Liver (tissue), 9 donors: ENCODE results near the gene TRIM32. TPM values are rescaled to one million over a fixed set of nuclear protein-coding genes. Genes with fewer than 3 reads are reported as not detected.

ENCODE experiments used
- DNase-seq: peaks from one replicate; pipeline ENCODE4 v3.0.0-alpha.2; 2017; ENCODE audit warnings: low spot score
- H3K27ac ChIP-seq, 2 donors: one replicate each; pipeline ENCODE4 v1.7.0; 2013; ENCODE audit warnings: inconsistent platforms in 2 of 2, low read length in 2 of 2, control low read depth in 1 of 2, low read depth in 1 of 2, mild to moderate bottlenecking in 1 of 2
- H3K27me3 ChIP-seq, 4 donors: one replicate each; pipeline versions ENCODE4 v1.6.1 to v1.7.0; 2013; ENCODE audit warnings: low read length in 3 of 4, inconsistent platforms in 1 of 4, mild to moderate bottlenecking in 1 of 4, moderate library complexity in 1 of 4; ENCODE audit not compliant: control insufficient read depth in 4 of 4, insufficient read depth in 4 of 4
- H3K36me3 ChIP-seq, 4 donors: one replicate each; pipeline versions ENCODE4 v1.6.1 to v1.7.0; 2013; ENCODE audit warnings: low read length in 3 of 4, mild to moderate bottlenecking in 3 of 4, low read depth in 1 of 4, moderate library complexity in 1 of 4; ENCODE audit not compliant: control insufficient read depth in 4 of 4, insufficient read depth in 3 of 4
- H3K4me1 ChIP-seq, 4 donors: one replicate each; pipeline versions ENCODE4 v1.6.1 to v1.7.0; 2013; ENCODE audit warnings: low read length in 3 of 4, mild to moderate bottlenecking in 3 of 4, moderate library complexity in 1 of 4; ENCODE audit not compliant: control insufficient read depth in 4 of 4, insufficient read depth in 4 of 4
- H3K4me3 ChIP-seq, 3 donors: one replicate each; pipeline versions ENCODE4 v1.6.1 to v1.7.0; 2013; ENCODE audit warnings: low read length in 3 of 3, control low read depth in 1 of 3, low read depth in 1 of 3, mild to moderate bottlenecking in 1 of 3
- H3K9ac ChIP-seq, 2 donors: one replicate each; pipeline ENCODE4 v1.7.0; 2013; ENCODE audit warnings: low read length in 2 of 2, mild to moderate bottlenecking in 2 of 2, moderate library complexity in 2 of 2, control low read depth in 1 of 2, low read depth in 1 of 2
- H3K9me3 ChIP-seq, 4 donors: one replicate each; pipeline versions ENCODE4 v1.6.1 to v1.7.0; 2013; ENCODE audit warnings: low read length in 3 of 4; ENCODE audit not compliant: control insufficient read depth in 4 of 4
- ATF3 ChIP-seq: IDR thresholded peaks from 2 replicates; pipeline ENCODE4 v1.6.1; 2016; ENCODE audit warnings: antibody characterized with exemption
- CTCF ChIP-seq: fragments of 150-350 bp; IDR thresholded peaks from 2 replicates; pipeline ENCODE4 v1.5.1; 2017; ENCODE audit warnings: improper control_type of control experiment, low read depth, low read length; ENCODE audit not compliant: missing input control
- EGR1 ChIP-seq, 2 donors: IDR thresholded peaks; 2 replicates each; pipeline ENCODE4 v1.6.1; 2016 to 2018; ENCODE audit warnings: antibody characterized with exemption in 2 of 2, low read depth in 2 of 2
- FOXA1 ChIP-seq: IDR thresholded peaks from 2 replicates; pipeline ENCODE4 v1.6.1; 2016; ENCODE audit warnings: antibody characterized with exemption
- GABPA ChIP-seq, 2 donors: IDR thresholded peaks in 1 of 2; conservative IDR thresholded peaks in 1 of 2; 2 replicates each; pipeline ENCODE4 v1.6.1; 2016; ENCODE audit warnings: antibody characterized with exemption in 2 of 2, mild to moderate bottlenecking in 1 of 2, moderate library complexity in 1 of 2
- HNF4A ChIP-seq, 2 donors: conservative IDR thresholded peaks; 2 replicates each; pipeline ENCODE4 v1.6.1; 2016; ENCODE audit warnings: antibody characterized with exemption in 2 of 2, mild to moderate bottlenecking in 2 of 2
- HNF4G ChIP-seq: IDR thresholded peaks from 2 replicates; pipeline ENCODE4 v1.6.1; 2016; ENCODE audit warnings: antibody characterized with exemption
- JUND ChIP-seq, 2 donors: IDR thresholded peaks; 2 replicates each; pipeline ENCODE4 v1.6.1; 2016; ENCODE audit warnings: antibody characterized with exemption in 2 of 2
- MAX ChIP-seq: IDR thresholded peaks from 2 replicates; pipeline ENCODE4 v1.6.1; 2016; ENCODE audit warnings: antibody characterized with exemption
- NR2F2 ChIP-seq: IDR thresholded peaks from 2 replicates; pipeline ENCODE4 v1.6.1; 2016; ENCODE audit warnings: antibody characterized with exemption
- RAD21 ChIP-seq, 2 donors: IDR thresholded peaks; 2 replicates each; pipeline ENCODE4 v1.6.1; 2016; ENCODE audit warnings: antibody characterized with exemption in 2 of 2, mild to moderate bottlenecking in 2 of 2
- REST ChIP-seq: IDR thresholded peaks from 2 replicates; pipeline ENCODE4 v1.6.1; 2016; ENCODE audit warnings: antibody characterized with exemption, mild to moderate bottlenecking
- RXRA ChIP-seq, 2 donors: IDR thresholded peaks; 2 replicates each; pipeline ENCODE4 v1.6.1; 2017 to 2018; ENCODE audit warnings: antibody characterized with exemption in 2 of 2, mild to moderate bottlenecking in 1 of 2
- SP1 ChIP-seq: IDR thresholded peaks from 2 replicates; pipeline ENCODE4 v1.6.1; 2018; ENCODE audit warnings: antibody characterized with exemption, mild to moderate bottlenecking
- TAF1 ChIP-seq: conservative IDR thresholded peaks from 2 replicates; pipeline ENCODE4 v1.6.1; 2016; ENCODE audit warnings: antibody characterized with exemption, mild to moderate bottlenecking
- YY1 ChIP-seq: IDR thresholded peaks from 2 replicates; pipeline ENCODE4 v1.6.1; 2016; ENCODE audit warnings: antibody characterized with exemption, mild to moderate bottlenecking
- WGBS: extraction: QIAGEN DNeasy Blood & Tissue Kit; methylation state at CpG from one replicate; pipeline ENCODE4 v1.1.7; 2013; 5-methylcytosine and 5-hydroxymethylcytosine counted together
- polyA plus RNA-seq, 2 donors: library from polyadenylated mRNA; stranded (reverse) in 1 of 2; unstranded in 1 of 2; fragments of 200-250 nt in 1 of 2; fragments of >200 nt in 1 of 2; fragmentation: Nextera tagmentation in 1 of 2; extraction: Ambion mirVana in 1 of 2; gene quantifications; one replicate each; pipeline versions ENCODE4 v1.2.1 to v1.2.3, GENCODE V29; 2013 to 2015
- total RNA-seq, 2 donors: library from RNA; depleted of rRNA; stranded (reverse); fragments of >200 nt; gene quantifications; one replicate each; pipeline ENCODE4 v1.2.3, GENCODE V29; 2014
- donor health status: healthy.
- donor health status: healthy.
- donor health status: healthy.
- donor health status: healthy.
- donor health status: healthy.

TRIM32 gene
- total and polyA plus RNA-seq, 4 donors, result 3.0 to 5.9 (median 3.5) TPM

- H3K4me3 ChIP-seq, result no peak overlapping the region
- no peaks in the 10 kb centered on the region for H3K4me1 ChIP-seq
- H3K36me3 ChIP-seq, result no peaks in the 10 kb centered on the region
- H3K27me3 ChIP-seq, result no peaks in the 10 kb centered on the region
- H3K9me3 ChIP-seq, result no peaks in the 10 kb centered on the region
- 37% methylated on average over 4 of the region's 4 CpGs for WGBS
- H3K9ac ChIP-seq, result no peak overlapping the region
- TF ChIP-seq NR2F2 (no peak), GABPA (IDR thresholded peaks at IDR 0.05 in 1 of 2, conservative IDR thresholded peaks at IDR 0.05 in 1 of 2) (no peak), HNF4G (no peak), EGR1 (IDR thresholded peaks at IDR 0.05; ENCODE audit: low read depth in 2 of 2) (no peak), TAF1 (no peak), RXRA (IDR thresholded peaks at IDR 0.05) (peak in 1 of 2 donors; percentile 22), JUND (IDR thresholded peaks at IDR 0.05) (no peak), FOXA1 (no peak), SP1 (no peak), REST (no peak), ATF3 (no peak), MAX (no peak), YY1 (no peak), HNF4A (conservative IDR thresholded peaks at IDR 0.05) (peak in 1 of 2 donors; percentile 34), RAD21 (IDR thresholded peaks at IDR 0.05) (no peak)
- no peak for DNase-seq
- no peak overlapping the region for H3K27ac ChIP-seq
These were observed 39.6 kb upstream of the TRIM32 start for GRCh38 chr9:116647515-116647809.

- Histone ChIP-seq H3K4me3 (no peak overlapping the region), H3K9me3 (no peaks in the 10 kb centered on the region), H3K4me1 (no peaks in the 10 kb centered on the region), H3K9ac (no peak overlapping the region), H3K27me3 (no peaks in the 10 kb centered on the region), H3K27ac (no peak overlapping the region), H3K36me3 (no peaks in the 10 kb centered on the region)
- TF ChIP-seq FOXA1 (no peak), MAX (no peak), HNF4G (no peak), NR2F2 (no peak), TAF1 (no peak), CTCF (no peak)
- WGBS, result 91% methylated on average over 7 of the region's 7 CpGs
- no peak for DNase-seq
These were observed 33.6 kb upstream of the TRIM32 start for GRCh38 chr9:116653348-116654058.
